K562 (cell line): ENCODE data around the gene TMEM214. TPM values are rescaled to one million over a fixed set of nuclear protein-coding genes. Genes with fewer than 3 reads are reported as not detected.

Source experiments
- ATAC-seq: fragments of 200-7000 bp; cut with Tn5 transposase; 3 replicates; pipeline ENCODE4 v1.9.1; 2020; ENCODE audit warnings: moderate library complexity
- BruUV-seq: library from RNA; stranded (reverse); fragments of 400-500 nt; replicated peaks from 2 replicates; lab custom pipeline; 2021; lab: Mats Ljungman, UMichigan
- CTCF ChIA-PET: fragments of 300-600 bp; formaldehyde crosslinking; extraction: SDS; loops from one replicate; lab custom pipeline; 2021; ENCODE audit warnings: low intra/inter-chr PET ratio; lab: Yijun Ruan, JAX
- POLR2A ChIA-PET: fragments of 300-600, 350-650 bp; sonication (Branson Sonifier 250); formaldehyde crosslinking; extraction: SDS; loops from one replicate; lab custom pipeline; 2021; ENCODE audit warnings: antibody characterized with exemption, inconsistent platforms; lab: Yijun Ruan, JAX
- DNase-seq, 4 experiments: peaks; one replicate each; pipeline versions ENCODE4 v3.0.0 to v3.0.0-alpha.2; 2011 to 2018; ENCODE audit warnings: low spot score in 3 of 4, mixed read lengths in 3 of 4; ENCODE audit errors: extremely low read depth in 1 of 4
- FAIRE-seq: peaks from 2 replicates; lab custom pipeline; 2011; peaks lifted over from hg19 to GRCh38; lab: Jason Lieb, UNC
- H2AFZ ChIP-seq: 2 replicates; pipeline ENCODE4 v1.6.0; 2011; ENCODE audit warnings: low read depth, low read length, control low read depth, inconsistent platforms
- H3K27ac ChIP-seq: fragments of 200-600 bp; 3 replicates; pipeline ENCODE4 v1.8.0; 2011; ENCODE audit warnings: low read depth, mild to moderate bottlenecking, control low read depth, inconsistent platforms, low read length, moderate library complexity, mixed read lengths; ENCODE audit errors: extremely low read depth
- H3K27me3 ChIP-seq, 2 experiments: fragments of 300-600 bp in 1 of 2; 2 replicates in 1 of 2; 3 replicates in 1 of 2; pipeline versions ENCODE4 v1.6.0 to v1.8.0; 2011; ENCODE audit warnings: inconsistent platforms in 2 of 2, low read length in 2 of 2, mild to moderate bottlenecking in 1 of 2, mixed read lengths in 1 of 2, moderate library complexity in 1 of 2; ENCODE audit not compliant: control insufficient read depth in 2 of 2, insufficient read depth in 2 of 2
- H3K36me3 ChIP-seq: fragments of 300-600 bp; 3 replicates; pipeline ENCODE4 v1.8.0; 2011; ENCODE audit warnings: mild to moderate bottlenecking, low read length, inconsistent platforms; ENCODE audit not compliant: control insufficient read depth, insufficient read depth
- H3K4me1 ChIP-seq, 2 experiments: fragments of 200-600 bp in 1 of 2; replicated peaks in 1 of 2; 2 replicates in 1 of 2; 3 replicates in 1 of 2; pipeline versions ENCODE4 v1.5.1 to v1.8.0; 2011; ENCODE audit warnings: inconsistent platforms in 2 of 2, low read length in 2 of 2, mild to moderate bottlenecking in 1 of 2, mixed read lengths in 1 of 2, moderate library complexity in 1 of 2; ENCODE audit not compliant: control insufficient read depth in 2 of 2, insufficient read depth in 2 of 2
- H3K4me2 ChIP-seq: 2 replicates; pipeline ENCODE4 v1.6.1; 2011; ENCODE audit warnings: low read length, control low read depth, inconsistent platforms, mixed read lengths; ENCODE audit not compliant: insufficient read depth
- H3K4me3 ChIP-seq: fragments of 200-600 bp; sonication (generic), shearing (Covaris generic); 2 replicates; pipeline ENCODE4 v1.5.1; 2016; ENCODE audit warnings: control low read depth, inconsistent platforms
- H3K79me2 ChIP-seq: fragments of 200-600 bp; 3 replicates; pipeline ENCODE4 v1.8.0; 2011; ENCODE audit warnings: low read length, inconsistent platforms; ENCODE audit not compliant: control insufficient read depth, insufficient read depth
- H3K9ac ChIP-seq, 2 experiments: 2 replicates each; pipeline versions ENCODE4 v1.6.0 to v1.6.1; 2011; ENCODE audit warnings: low read depth in 2 of 2, low read length in 2 of 2, control low read depth in 1 of 2, inconsistent platforms in 1 of 2, mild to moderate bottlenecking in 1 of 2, mixed read lengths in 1 of 2; ENCODE audit not compliant: insufficient read depth in 1 of 2
- H3K9me1 ChIP-seq: one replicate; pipeline ENCODE4 v1.6.0; 2011; ENCODE audit warnings: inconsistent platforms, mild to moderate bottlenecking, low read length, moderate library complexity; ENCODE audit not compliant: control insufficient read depth, insufficient read depth
- H3K9me3 ChIP-seq: replicated peaks from 2 replicates; pipeline ENCODE4 v1.5.1; 2011; ENCODE audit warnings: low read depth, low read length, inconsistent platforms; ENCODE audit not compliant: control insufficient read depth, insufficient read depth
- H4K20me1 ChIP-seq: replicated peaks from 2 replicates; pipeline ENCODE4 v1.6.1; 2011; ENCODE audit warnings: low read length, inconsistent platforms, mixed read lengths; ENCODE audit not compliant: control insufficient read depth, insufficient read depth
- ARNT ChIP-seq, 2 experiments: fragments of 450-650 bp; IDR thresholded peaks; 2 replicates each; pipeline ENCODE4 v1.6.1; 2016; ENCODE audit warnings: mild to moderate bottlenecking in 1 of 2
- NELFE ChIP-seq: IDR thresholded peaks from 2 replicates; pipeline ENCODE4 v1.6.1; 2011; ENCODE audit warnings: mild to moderate bottlenecking; ENCODE audit not compliant: insufficient read depth, insufficient read length
- NFYB ChIP-seq: IDR thresholded peaks from 2 replicates; pipeline ENCODE4 v1.6.1; 2011; ENCODE audit warnings: mild to moderate bottlenecking, moderate library complexity; ENCODE audit not compliant: insufficient read length; ENCODE audit errors: extremely low read depth
- NR1H2 ChIP-seq: sonication (generic); formaldehyde crosslinking; IDR thresholded peaks from 2 replicates; pipeline ENCODE4 v1.4.0; 2020; ENCODE audit warnings: mild to moderate bottlenecking, missing genetic modification reagents
- NR2C1 ChIP-seq, 2 experiments: fragments of 450-650 bp; IDR thresholded peaks; 2 replicates each; pipeline ENCODE4 v1.6.1; 2017; ENCODE audit warnings: mild to moderate bottlenecking in 2 of 2, antibody characterized with exemption in 1 of 2, inconsistent platforms in 1 of 2, missing compliant biosample characterization in 1 of 2, missing genetic modification characterization in 1 of 2
- POLR2G ChIP-seq: fragments of 200-400 bp; formaldehyde crosslinking; IDR thresholded peaks from 2 replicates; pipeline ENCODE4 v1.6.1; 2017; ENCODE audit warnings: low read depth, mild to moderate bottlenecking, antibody characterized with exemption, low read length, moderate library complexity
- RBM25 ChIP-seq: fragments of 200-400 bp; formaldehyde crosslinking; IDR thresholded peaks from 2 replicates; pipeline ENCODE4 v1.6.1; 2018; ENCODE audit warnings: low read length, low read depth, moderate library complexity; ENCODE audit not compliant: severe bottlenecking
- RUNX1 ChIP-seq: sonication (generic); IDR thresholded peaks from 2 replicates; pipeline ENCODE4 v1.6.1; 2016; ENCODE audit warnings: antibody characterized with exemption, low read depth
- SRSF3 ChIP-seq: fragments of 200-400 bp; formaldehyde crosslinking; IDR thresholded peaks from 2 replicates; pipeline ENCODE4 v1.6.1; 2016; ENCODE audit warnings: mild to moderate bottlenecking, low read length, moderate library complexity; ENCODE audit not compliant: insufficient read depth
- WGBS: fragments of 100-300 bp; shearing (Covaris generic); methylation state at CpG from one replicate; pipeline ENCODE4 v1.1.6; 2016; ENCODE audit warnings: low coverage, mixed read lengths; ENCODE audit not compliant: insufficient coverage; ENCODE audit errors: missing lambda C conversion rate; 5-methylcytosine and 5-hydroxymethylcytosine counted together
- in situ Hi-C: fragments of 300-500 bp; cut with MboI; formaldehyde crosslinking; loops from 4 replicates; pipeline ENCODE4 v1.15.0; 2018; ENCODE audit warnings: inconsistent platforms, mixed read lengths
- intact Hi-C: fragments of 100-400 bp; cut with micrococcal nuclease; formaldehyde crosslinking; loops from 2 replicates; pipeline ENCODE4 v1.14.2; 2022
- polyA plus RNA-seq, 8 experiments: library from polyadenylated mRNA; depleted of rRNA in 4 of 8; stranded (reverse) in 5 of 8; unstranded in 3 of 8; fragments of >200 nt; fragmentation: Nextera tagmentation in 2 of 8; fragmentation: Illumina TruSeq in 1 of 8; extraction: Ambion mirVana in 2 of 8; extraction: Trizol in 1 of 8; gene quantifications; 2 replicates each; pipeline versions ENCODE4 v1.2.1 to v1.2.3, GENCODE V29; 2011 to 2014; ENCODE audit warnings: inconsistent platforms in 1 of 8, missing spikeins in 1 of 8
- total RNA-seq, 7 experiments: library from RNA; depleted of rRNA in 6 of 7; stranded (reverse); fragments of >200 nt in 6 of 7; fragmentation: Illumina TruSeq in 2 of 7; extraction: Trizol in 2 of 7; gene quantifications; 2 replicates each; pipeline versions ENCODE4 v1.2.1 to v1.2.3, GENCODE V29; 2011 to 2021; ENCODE audit warnings: low replicate concordance in 1 of 7
- TF ChIP-seq, protein P1 (sequence below): fragments of 450-650 bp; formaldehyde crosslinking; IDR thresholded peaks from 2 replicates; pipeline ENCODE4 v1.4.0; 2020; ENCODE audit warnings: mild to moderate bottlenecking, moderate library complexity
- TF ChIP-seq, protein P2 (sequence below): fragments of 250-450 bp; sonication (Bioruptor Pico); IDR thresholded peaks from 2 replicates; pipeline ENCODE4 v1.8.0; 2022; ENCODE audit warnings: inconsistent platforms

The TMEM214 gene
- total and polyA plus RNA-seq, 9 of the 15 experiments (the other 6 are each of a cell fraction or from before 2014, with no cell fraction given), result 11.4 to 81.4 (median 44.1) TPM

DNA sequence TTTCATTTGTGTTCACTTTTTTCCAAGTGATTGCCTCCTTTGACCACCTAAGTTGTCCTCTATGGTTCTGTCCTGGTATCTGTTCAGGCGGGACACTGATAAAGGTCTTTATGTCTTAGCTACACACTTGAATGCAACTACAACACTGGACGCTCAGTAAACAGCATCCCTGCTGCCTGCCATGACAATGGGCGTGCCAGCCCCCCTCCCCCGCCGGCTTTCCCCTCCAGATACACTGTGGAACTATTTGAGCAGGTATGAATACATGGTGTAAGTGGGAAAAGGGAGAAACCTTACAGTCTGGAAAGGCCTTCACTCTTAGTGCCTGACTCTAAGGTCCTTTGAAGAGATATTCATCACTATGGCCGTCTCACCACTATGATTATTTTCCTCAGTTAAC is 24.4 kb downstream of the TMEM214 start:
- H3K27ac ChIP-seq, result no peak overlapping the region; the same call in 2 of the 3 replicates
- H3K4me3 ChIP-seq, result no peak overlapping the region
- H4K20me1 ChIP-seq, result no peaks in the 10 kb centered on the region
- no peak for DNase-seq
- peaks cover 70% of the 10 kb centered on the region for H3K36me3 ChIP-seq
- no peak for ATAC-seq
- no TSS peak for BruUV-seq
- in situ Hi-C loops (no loop called here), intact Hi-C loops (no loop called here)
- no peak overlapping the region for H3K9ac ChIP-seq
- H3K9me3 ChIP-seq, result no peaks in the 10 kb centered on the region
- ChIA-PET POLR2A (interaction anchor here (0.8 to 10.5 kb wide), 5 partner anchors 9 to 24 kb away, joined by 3 to 112 read pairs (median 3); partner anchors contain the start of gene OST4), CTCF (no interaction called here)
- no peak overlapping the region for H2AFZ ChIP-seq
- 63% methylated on average over 5 of the region's 6 CpGs for WGBS
- no peak overlapping the region for H3K4me2 ChIP-seq
- H3K9me1 ChIP-seq, result no peaks in the 10 kb centered on the region
- TF ChIP-seq RUNX1 (no peak), NFYB (no peak), ARNT (IDR thresholded peaks at IDR 0.05) (no peak)
- TF ChIP-seq, all 486 proteins: peak for 0
- 0 out of 3 replicates have a peak, but pooled peaks cover 2% of the 10 kb centered on the region for H3K79me2 ChIP-seq
- FAIRE-seq, result no peak
- H3K4me1 ChIP-seq, result peaks cover 21 to 24% of the 10 kb centered on the region in 2 experiments
- H3K27me3 ChIP-seq, result no peaks in the 10 kb centered on the region

DNA sequence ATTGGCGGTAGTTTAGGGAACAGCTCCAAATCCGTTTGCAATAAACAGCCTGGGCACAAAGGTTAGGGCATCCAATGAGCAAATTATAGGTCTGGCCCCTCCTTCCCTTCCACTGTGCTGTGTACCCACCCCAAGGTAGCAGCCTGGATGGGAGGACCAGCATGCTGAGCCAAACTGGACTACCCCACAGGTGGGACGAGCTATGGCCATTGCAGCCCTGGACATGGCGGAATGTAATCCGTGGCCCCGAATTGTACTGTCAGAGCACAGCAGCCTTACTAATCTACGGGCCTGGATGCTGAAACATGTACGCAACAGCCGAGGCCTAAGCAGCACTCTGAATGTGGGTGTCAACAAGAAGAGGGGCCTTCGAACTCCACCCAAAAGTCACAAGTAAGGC is 25.4 kb downstream of the TMEM214 start:
- in situ Hi-C loops, result no loop called here
- DNase-seq, result no peak
- Histone ChIP-seq H3K4me1 (peaks cover 24 to 28% of the 10 kb centered on the region in 2 experiments), H3K4me3 (no peak overlapping the region), H3K4me2 (no peak overlapping the region), H2AFZ (no peak overlapping the region), H3K9me1 (no peaks in the 10 kb centered on the region), H3K9ac (peak overlapping the region in 1 of 2 experiments; percentile 6; a peak in 1 of 4 replicates), H3K36me3 (peaks cover 71% of the 10 kb centered on the region), H3K27me3 (no peaks in the 10 kb centered on the region), H3K9me3 (no peaks in the 10 kb centered on the region), H3K27ac (no peak overlapping the region), H4K20me1 (no peaks in the 10 kb centered on the region), H3K79me2 (no peaks in the 10 kb centered on the region)
- ChIA-PET CTCF (no interaction called here), POLR2A (interaction anchor here (0.6 to 10.5 kb wide), 7 partner anchors 8 to 104 kb away, joined by 3 to 112 read pairs (median 4); partner anchors contain the start of gene OST4)
- intact Hi-C loops, result no loop called here
- ATAC-seq, result no peak
- 85% methylated on average over 10 of the region's 10 CpGs for WGBS
- BruUV-seq, result no TSS peak
- no peak for FAIRE-seq
- no peak for TF ChIP-seq NELFE
- peak; percentile 25; the same call in 1 of the 2 replicates for TF ChIP-seq POLR2G
- TF ChIP-seq RBM25, result no peak
- no peak for TF ChIP-seq NR1H2 (CRISPR knock-in tag)
- TF ChIP-seq, protein P1, sequence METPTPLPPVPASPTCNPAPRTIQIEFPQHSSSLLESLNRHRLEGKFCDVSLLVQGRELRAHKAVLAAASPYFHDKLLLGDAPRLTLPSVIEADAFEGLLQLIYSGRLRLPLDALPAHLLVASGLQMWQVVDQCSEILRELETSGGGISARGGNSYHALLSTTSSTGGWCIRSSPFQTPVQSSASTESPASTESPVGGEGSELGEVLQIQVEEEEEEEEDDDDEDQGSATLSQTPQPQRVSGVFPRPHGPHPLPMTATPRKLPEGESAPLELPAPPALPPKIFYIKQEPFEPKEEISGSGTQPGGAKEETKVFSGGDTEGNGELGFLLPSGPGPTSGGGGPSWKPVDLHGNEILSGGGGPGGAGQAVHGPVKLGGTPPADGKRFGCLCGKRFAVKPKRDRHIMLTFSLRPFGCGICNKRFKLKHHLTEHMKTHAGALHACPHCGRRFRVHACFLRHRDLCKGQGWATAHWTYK, result no peak
- TF ChIP-seq NR2C1 (IDR thresholded peaks at IDR 0.05), result no peak
- TF ChIP-seq NR2C1 (tag; IDR thresholded peaks at IDR 0.05), result no peak
- no peak for TF ChIP-seq SRSF3
- TF ChIP-seq, protein P2, sequence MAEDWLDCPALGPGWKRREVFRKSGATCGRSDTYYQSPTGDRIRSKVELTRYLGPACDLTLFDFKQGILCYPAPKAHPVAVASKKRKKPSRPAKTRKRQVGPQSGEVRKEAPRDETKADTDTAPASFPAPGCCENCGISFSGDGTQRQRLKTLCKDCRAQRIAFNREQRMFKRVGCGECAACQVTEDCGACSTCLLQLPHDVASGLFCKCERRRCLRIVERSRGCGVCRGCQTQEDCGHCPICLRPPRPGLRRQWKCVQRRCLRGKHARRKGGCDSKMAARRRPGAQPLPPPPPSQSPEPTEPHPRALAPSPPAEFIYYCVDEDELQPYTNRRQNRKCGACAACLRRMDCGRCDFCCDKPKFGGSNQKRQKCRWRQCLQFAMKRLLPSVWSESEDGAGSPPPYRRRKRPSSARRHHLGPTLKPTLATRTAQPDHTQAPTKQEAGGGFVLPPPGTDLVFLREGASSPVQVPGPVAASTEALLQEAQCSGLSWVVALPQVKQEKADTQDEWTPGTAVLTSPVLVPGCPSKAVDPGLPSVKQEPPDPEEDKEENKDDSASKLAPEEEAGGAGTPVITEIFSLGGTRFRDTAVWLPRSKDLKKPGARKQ (CRISPR knock-in tag), result no peak
